ENCODE results near the gene PRKN. TPM values are rescaled to one million over a fixed set of nuclear protein-coding genes. Genes with fewer than 3 reads are reported as not detected.

Gene PRKN
- total and polyA plus RNA-seq, 2 experiments from 2014 or later: 0.10 to 0.84 TPM

DNA sequence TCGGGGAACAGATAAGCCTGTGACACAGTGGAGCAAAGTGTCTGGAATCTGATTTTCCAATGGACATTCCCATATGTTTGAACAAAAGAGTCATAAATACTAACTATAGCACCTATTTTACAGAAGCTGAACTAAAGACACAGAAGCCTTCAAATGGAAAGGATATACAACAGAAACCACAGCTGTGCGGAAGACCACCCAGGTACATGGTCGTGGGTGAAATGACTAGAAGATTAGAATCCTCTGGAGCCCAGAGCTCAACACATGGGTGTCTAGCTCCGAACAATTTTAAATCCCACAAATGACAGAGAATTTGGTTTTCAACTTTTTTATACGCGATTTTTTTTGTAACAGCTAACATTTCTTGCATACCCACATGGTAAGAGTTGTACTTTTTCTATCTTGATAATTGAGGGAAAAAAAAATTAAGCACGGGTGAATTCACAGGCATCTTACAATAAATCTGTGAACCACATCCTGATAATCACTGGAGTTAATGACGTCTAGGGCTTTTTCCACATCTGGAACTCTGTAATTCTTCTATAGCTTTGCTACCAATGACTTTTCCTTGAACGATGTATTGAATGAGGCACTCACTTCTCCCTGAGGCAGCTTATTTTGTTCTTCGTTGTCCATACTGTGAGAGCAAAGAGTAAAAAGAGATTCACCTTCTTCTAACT is 1182.6 kb downstream of the PRKN start:
- H3K4me1 ChIP-seq (ENCODE audit: insufficient read depth): 0 out of 2 replicates have a peak, but pooled peaks cover 2% of the 10 kb centered on the region
- H3K36me3 ChIP-seq (ENCODE audit: insufficient read depth): no peaks in the 10 kb centered on the region
- no peaks in the 10 kb centered on the region for H3K36me3 Mint-ChIP-seq (ENCODE audit: low read depth)
- no peaks in the 10 kb centered on the region for H3K9me3 Mint-ChIP-seq
- TF ChIP-seq ZNF114 (CRISPR knock-in tag; IDR thresholded peaks at IDR 0.05) (no peak), EZH2 (IDR thresholded peaks at IDR 0.05; ENCODE audit: low read depth, unreplicated experiment) (no peak), ZNF331 (CRISPR knock-in tag; IDR thresholded peaks at IDR 0.05; ENCODE audit: low read depth) (no peak), CREB1 (CRISPR knock-in tag; IDR thresholded peaks at IDR 0.05; ENCODE audit: low read depth) (no peak), EZH2phosphoT487 (IDR thresholded peaks at IDR 0.05; ENCODE audit: unreplicated experiment) (no peak), POLR2AphosphoS5 (IDR thresholded peaks at IDR 0.05; ENCODE audit: low read depth) (no peak), STAT1 (IDR thresholded peaks at IDR 0.05; ENCODE audit: unreplicated experiment) (no peak), NANOG (IDR thresholded peaks at IDR 0.05; ENCODE audit: borderline replicate concordance) (no peak)
- TF ChIP-seq, protein P1, sequence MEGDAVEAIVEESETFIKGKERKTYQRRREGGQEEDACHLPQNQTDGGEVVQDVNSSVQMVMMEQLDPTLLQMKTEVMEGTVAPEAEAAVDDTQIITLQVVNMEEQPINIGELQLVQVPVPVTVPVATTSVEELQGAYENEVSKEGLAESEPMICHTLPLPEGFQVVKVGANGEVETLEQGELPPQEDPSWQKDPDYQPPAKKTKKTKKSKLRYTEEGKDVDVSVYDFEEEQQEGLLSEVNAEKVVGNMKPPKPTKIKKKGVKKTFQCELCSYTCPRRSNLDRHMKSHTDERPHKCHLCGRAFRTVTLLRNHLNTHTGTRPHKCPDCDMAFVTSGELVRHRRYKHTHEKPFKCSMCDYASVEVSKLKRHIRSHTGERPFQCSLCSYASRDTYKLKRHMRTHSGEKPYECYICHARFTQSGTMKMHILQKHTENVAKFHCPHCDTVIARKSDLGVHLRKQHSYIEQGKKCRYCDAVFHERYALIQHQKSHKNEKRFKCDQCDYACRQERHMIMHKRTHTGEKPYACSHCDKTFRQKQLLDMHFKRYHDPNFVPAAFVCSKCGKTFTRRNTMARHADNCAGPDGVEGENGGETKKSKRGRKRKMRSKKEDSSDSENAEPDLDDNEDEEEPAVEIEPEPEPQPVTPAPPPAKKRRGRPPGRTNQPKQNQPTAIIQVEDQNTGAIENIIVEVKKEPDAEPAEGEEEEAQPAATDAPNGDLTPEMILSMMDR (conservative IDR thresholded peaks at IDR 0.05; ENCODE audit: low read depth in 2 of 2): no peak
- TF ChIP-seq, protein P2, sequence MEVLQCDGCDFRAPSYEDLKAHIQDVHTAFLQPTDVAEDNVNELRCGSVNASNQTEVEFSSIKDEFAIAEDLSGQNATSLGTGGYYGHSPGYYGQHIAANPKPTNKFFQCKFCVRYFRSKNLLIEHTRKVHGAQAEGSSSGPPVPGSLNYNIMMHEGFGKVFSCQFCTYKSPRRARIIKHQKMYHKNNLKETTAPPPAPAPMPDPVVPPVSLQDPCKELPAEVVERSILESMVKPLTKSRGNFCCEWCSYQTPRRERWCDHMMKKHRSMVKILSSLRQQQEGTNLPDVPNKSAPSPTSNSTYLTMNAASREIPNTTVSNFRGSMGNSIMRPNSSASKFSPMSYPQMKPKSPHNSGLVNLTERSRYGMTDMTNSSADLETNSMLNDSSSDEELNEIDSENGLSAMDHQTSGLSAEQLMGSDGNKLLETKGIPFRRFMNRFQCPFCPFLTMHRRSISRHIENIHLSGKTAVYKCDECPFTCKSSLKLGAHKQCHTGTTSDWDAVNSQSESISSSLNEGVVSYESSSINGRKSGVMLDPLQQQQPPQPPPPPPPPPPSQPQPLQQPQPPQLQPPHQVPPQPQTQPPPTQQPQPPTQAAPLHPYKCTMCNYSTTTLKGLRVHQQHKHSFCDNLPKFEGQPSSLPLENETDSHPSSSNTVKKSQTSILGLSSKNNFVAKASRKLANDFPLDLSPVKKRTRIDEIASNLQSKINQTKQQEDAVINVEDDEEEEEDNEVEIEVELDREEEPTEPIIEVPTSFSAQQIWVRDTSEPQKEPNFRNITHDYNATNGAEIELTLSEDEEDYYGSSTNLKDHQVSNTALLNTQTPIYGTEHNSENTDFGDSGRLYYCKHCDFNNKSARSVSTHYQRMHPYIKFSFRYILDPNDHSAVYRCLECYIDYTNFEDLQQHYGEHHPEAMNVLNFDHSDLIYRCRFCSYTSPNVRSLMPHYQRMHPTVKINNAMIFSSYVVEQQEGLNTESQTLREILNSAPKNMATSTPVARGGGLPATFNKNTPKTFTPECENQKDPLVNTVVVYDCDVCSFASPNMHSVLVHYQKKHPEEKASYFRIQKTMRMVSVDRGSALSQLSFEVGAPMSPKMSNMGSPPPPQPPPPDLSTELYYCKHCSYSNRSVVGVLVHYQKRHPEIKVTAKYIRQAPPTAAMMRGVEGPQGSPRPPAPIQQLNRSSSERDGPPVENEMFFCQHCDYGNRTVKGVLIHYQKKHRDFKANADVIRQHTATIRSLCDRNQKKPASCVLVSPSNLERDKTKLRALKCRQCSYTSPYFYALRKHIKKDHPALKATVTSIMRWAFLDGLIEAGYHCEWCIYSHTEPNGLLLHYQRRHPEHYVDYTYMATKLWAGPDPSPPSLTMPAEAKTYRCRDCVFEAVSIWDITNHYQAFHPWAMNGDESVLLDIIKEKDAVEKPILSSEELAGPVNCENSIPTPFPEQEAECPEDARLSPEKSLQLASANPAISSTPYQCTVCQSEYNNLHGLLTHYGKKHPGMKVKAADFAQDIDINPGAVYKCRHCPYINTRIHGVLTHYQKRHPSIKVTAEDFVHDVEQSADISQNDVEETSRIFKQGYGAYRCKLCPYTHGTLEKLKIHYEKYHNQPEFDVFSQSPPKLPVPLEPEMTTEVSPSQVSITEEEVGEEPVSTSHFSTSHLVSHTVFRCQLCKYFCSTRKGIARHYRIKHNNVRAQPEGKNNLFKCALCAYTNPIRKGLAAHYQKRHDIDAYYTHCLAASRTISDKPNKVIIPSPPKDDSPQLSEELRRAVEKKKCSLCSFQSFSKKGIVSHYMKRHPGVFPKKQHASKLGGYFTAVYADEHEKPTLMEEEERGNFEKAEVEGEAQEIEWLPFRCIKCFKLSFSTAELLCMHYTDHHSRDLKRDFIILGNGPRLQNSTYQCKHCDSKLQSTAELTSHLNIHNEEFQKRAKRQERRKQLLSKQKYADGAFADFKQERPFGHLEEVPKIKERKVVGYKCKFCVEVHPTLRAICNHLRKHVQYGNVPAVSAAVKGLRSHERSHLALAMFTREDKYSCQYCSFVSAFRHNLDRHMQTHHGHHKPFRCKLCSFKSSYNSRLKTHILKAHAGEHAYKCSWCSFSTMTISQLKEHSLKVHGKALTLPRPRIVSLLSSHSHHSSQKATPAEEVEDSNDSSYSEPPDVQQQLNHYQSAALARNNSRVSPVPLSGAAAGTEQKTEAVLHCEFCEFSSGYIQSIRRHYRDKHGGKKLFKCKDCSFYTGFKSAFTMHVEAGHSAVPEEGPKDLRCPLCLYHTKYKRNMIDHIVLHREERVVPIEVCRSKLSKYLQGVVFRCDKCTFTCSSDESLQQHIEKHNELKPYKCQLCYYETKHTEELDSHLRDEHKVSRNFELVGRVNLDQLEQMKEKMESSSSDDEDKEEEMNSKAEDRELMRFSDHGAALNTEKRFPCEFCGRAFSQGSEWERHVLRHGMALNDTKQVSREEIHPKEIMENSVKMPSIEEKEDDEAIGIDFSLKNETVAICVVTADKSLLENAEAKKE (CRISPR knock-in tag; IDR thresholded peaks at IDR 0.05): no peak
- TF ChIP-seq, protein P3, sequence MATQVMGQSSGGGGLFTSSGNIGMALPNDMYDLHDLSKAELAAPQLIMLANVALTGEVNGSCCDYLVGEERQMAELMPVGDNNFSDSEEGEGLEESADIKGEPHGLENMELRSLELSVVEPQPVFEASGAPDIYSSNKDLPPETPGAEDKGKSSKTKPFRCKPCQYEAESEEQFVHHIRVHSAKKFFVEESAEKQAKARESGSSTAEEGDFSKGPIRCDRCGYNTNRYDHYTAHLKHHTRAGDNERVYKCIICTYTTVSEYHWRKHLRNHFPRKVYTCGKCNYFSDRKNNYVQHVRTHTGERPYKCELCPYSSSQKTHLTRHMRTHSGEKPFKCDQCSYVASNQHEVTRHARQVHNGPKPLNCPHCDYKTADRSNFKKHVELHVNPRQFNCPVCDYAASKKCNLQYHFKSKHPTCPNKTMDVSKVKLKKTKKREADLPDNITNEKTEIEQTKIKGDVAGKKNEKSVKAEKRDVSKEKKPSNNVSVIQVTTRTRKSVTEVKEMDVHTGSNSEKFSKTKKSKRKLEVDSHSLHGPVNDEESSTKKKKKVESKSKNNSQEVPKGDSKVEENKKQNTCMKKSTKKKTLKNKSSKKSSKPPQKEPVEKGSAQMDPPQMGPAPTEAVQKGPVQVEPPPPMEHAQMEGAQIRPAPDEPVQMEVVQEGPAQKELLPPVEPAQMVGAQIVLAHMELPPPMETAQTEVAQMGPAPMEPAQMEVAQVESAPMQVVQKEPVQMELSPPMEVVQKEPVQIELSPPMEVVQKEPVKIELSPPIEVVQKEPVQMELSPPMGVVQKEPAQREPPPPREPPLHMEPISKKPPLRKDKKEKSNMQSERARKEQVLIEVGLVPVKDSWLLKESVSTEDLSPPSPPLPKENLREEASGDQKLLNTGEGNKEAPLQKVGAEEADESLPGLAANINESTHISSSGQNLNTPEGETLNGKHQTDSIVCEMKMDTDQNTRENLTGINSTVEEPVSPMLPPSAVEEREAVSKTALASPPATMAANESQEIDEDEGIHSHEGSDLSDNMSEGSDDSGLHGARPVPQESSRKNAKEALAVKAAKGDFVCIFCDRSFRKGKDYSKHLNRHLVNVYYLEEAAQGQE (IDR thresholded peaks at IDR 0.05; ENCODE audit: unreplicated experiment): no peak
- peaks cover 20% of the 10 kb centered on the region for H3K4me1 Mint-ChIP-seq
- no peaks in the 10 kb centered on the region for H3K79me2 ChIP-seq (replicated peaks; ENCODE audit: insufficient read depth)
- no peaks in the 10 kb centered on the region for H4K20me1 ChIP-seq (replicated peaks; ENCODE audit: insufficient read depth)
- no peak overlapping the region for H3K4me3 Mint-ChIP-seq
- no peak overlapping the region for H3K27ac Mint-ChIP-seq
- ATAC-seq (no peak), DNase-seq (ENCODE audit: low spot score) (no peak)
- H2AFZ ChIP-seq: no peak overlapping the region
- no peaks in the 10 kb centered on the region for H3K27me3 ChIP-seq (ENCODE audit: insufficient read depth)
- H3K9me2 ChIP-seq (ENCODE audit: insufficient read depth): no peaks in the 10 kb centered on the region
- no peak overlapping the region for H3K27ac ChIP-seq (ENCODE audit: low read depth)
- no peak overlapping the region for H3K4me3 ChIP-seq
- H3F3A ChIP-seq (replicated peaks; ENCODE audit: low read depth): no peaks in the 10 kb centered on the region
- H3K4me2 ChIP-seq: no peak overlapping the region
- no peaks in the 10 kb centered on the region for H3K27me3 Mint-ChIP-seq (ENCODE audit: insufficient read depth, low read depth, poor library complexity)

All from GM23338 (cell line).